ENCODE results near the gene DHDH. TPM values are rescaled to one million over a fixed set of nuclear protein-coding genes. Genes with fewer than 3 reads are reported as not detected.

DHDH gene
- total and polyA plus RNA-seq, 2 of the 13 experiments (the other 11 are each of a cell fraction or from before 2014, with no cell fraction given), result 0.13 to 0.91 TPM

- TF ChIP-seq ZNF674 (CRISPR knock-in tag; IDR thresholded peaks at IDR 0.05; ENCODE audit: low read depth) (no peak), E2F2 (CRISPR knock-in tag; IDR thresholded peaks at IDR 0.05; ENCODE audit: borderline replicate concordance) (no peak), NFKB2 (CRISPR knock-in tag; IDR thresholded peaks at IDR 0.05; ENCODE audit: borderline replicate concordance) (peak; percentile 95), CHD4 (IDR thresholded peaks at IDR 0.05; ENCODE audit: borderline replicate concordance, low read length) (no peak), HNF4G (IDR thresholded peaks at IDR 0.05; ENCODE audit: borderline replicate concordance, low read depth, low read length) (peak; percentile 80; the same call in 1 of the 2 replicates), HNF4G (CRISPR knock-in tag; IDR thresholded peaks at IDR 0.05; ENCODE audit: borderline replicate concordance, low read depth) (no peak), NFRKB (IDR thresholded peaks at IDR 0.05) (no peak), RAD21 (CRISPR knock-in tag; IDR thresholded peaks at IDR 0.05) (peak; percentile 58; the same call in 1 of the 2 replicates), KDM5B (CRISPR knock-in tag; IDR thresholded peaks at IDR 0.05; ENCODE audit: borderline replicate concordance) (peak; percentile 41; the same call in 1 of the 2 replicates), ZNF335 (CRISPR knock-in tag; IDR thresholded peaks at IDR 0.05) (peak; percentile 88; the same call in 1 of the 2 replicates), ZKSCAN8 (CRISPR knock-in tag; IDR thresholded peaks at IDR 0.05; ENCODE audit: borderline replicate concordance) (peak; percentile 46; the same call in 1 of the 2 replicates), SSRP1 (CRISPR knock-in tag; IDR thresholded peaks at IDR 0.05) (peak; percentile 96), ZBTB8A (CRISPR knock-in tag; IDR thresholded peaks at IDR 0.05; ENCODE audit: borderline replicate concordance, low read depth) (no peak), RBFOX2 (IDR thresholded peaks at IDR 0.05; ENCODE audit: low read depth, low read length) (peak; percentile 98), ZBTB10 (CRISPR knock-in tag; IDR thresholded peaks at IDR 0.05; ENCODE audit: borderline replicate concordance) (peak; percentile 91; the same call in 1 of the 2 replicates), ZNF629 (CRISPR knock-in tag; conservative IDR thresholded peaks at IDR 0.05) (peak; percentile 84), ZZZ3 (CRISPR knock-in tag; IDR thresholded peaks at IDR 0.05; ENCODE audit: borderline replicate concordance) (no peak), ZNF547 (CRISPR knock-in tag; IDR thresholded peaks at IDR 0.05) (peak; percentile 69; the same call in 1 of the 2 replicates), ZNF788 (CRISPR knock-in tag; IDR thresholded peaks at IDR 0.05; ENCODE audit: borderline replicate concordance) (no peak; the same call in 1 of the 2 replicates), ZFP82 (CRISPR knock-in tag; IDR thresholded peaks at IDR 0.05; ENCODE audit: borderline replicate concordance) (no peak), ZNF549 (CRISPR knock-in tag; IDR thresholded peaks at IDR 0.05) (no peak), SRSF9 (IDR thresholded peaks at IDR 0.05; ENCODE audit: borderline replicate concordance, insufficient read depth, low read depth, low read length, poor library complexity, severe bottlenecking) (no peak), ZNF550 (CRISPR knock-in tag; IDR thresholded peaks at IDR 0.05; ENCODE audit: borderline replicate concordance) (no peak), BRD4 (CRISPR knock-in tag; IDR thresholded peaks at IDR 0.05) (0 out of 2 replicates have a peak, but pooled peaks have one; percentile 21), ZNF3 (CRISPR knock-in tag; IDR thresholded peaks at IDR 0.05) (0 out of 2 replicates have a peak, but pooled peaks have one; percentile 20), ZNF441 (CRISPR knock-in tag; IDR thresholded peaks at IDR 0.05; ENCODE audit: borderline replicate concordance) (no peak), HMGA1 (CRISPR knock-in tag; conservative IDR thresholded peaks at IDR 0.05) (no peak)
Observed at GRCh38 chr19:48962029-48962848, 28.7 kb downstream of the DHDH start (continued).
